HG02981 (cell line): ENCODE measurements around the gene MFN1.

ENCODE experiments used
- ATAC-seq: cut with Tn5 transposase; IDR thresholded peaks from one replicate; pipeline ENCODE4 v1.9.1; 2021; ENCODE audit warnings: mild to moderate bottlenecking, moderate library complexity; ENCODE audit not compliant: unreplicated experiment

MFN1 gene

DNA sequence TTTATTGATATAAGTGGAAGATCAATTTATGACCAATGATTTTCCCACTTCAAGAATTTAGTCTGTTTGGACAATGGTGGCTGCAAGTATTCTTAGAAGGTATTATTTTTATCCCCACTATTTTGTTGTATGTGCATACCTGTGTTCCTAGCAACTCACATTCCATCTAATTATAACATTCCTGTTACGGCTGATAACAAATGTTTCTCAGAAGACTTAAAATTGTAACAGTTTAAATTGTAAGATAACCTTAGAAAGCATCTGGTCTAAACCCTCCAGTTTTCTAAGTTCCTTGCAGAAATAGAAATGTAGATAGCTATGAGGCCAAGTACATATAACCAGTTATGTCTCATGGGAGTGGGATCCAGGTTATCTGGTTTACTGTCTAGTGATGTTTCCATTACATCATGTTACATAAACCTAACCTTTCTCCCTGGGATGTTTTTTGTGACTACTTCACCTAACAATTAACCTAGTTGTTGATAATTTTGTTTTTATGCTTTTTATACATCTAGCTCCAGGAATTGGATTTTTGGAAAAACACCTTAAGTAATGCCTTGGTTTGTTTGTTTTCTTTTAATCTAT, 11.1 kb upstream of the MFN1 start:
- no peak for ATAC-seq

DNA sequence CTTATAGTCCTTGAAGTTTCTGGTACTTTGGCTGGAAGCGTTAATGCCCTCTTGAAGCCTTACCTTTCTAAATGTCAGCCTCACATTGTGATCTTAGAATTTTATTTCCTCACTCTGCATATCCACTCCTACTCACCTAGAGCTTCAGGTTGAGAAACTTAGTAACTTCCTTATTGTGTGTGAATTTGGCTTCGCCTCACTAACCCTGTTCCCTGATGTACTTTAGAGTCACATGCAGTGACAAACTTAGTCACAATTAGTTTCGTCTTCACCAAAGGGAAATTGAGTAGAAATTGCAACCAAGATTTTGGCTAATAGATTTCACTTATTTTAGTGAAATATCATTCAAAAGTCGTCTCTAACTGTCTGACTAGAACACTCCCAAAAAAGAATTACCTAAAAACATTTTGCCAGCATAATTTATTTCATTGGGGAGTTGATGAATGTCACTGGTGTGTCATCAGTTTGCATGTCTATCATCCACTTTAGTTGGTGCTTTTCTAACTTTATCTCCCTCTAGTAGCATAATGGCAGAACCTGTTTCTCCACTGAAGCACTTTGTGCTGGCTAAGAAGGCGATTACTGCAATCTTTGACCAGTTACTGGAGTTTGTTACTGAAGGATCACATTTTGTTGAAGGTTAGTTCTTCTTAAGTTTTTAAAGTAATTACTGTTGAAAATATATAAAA, 960 bp downstream of the MFN1 start:
- ATAC-seq: peak; percentile 42

DNA sequence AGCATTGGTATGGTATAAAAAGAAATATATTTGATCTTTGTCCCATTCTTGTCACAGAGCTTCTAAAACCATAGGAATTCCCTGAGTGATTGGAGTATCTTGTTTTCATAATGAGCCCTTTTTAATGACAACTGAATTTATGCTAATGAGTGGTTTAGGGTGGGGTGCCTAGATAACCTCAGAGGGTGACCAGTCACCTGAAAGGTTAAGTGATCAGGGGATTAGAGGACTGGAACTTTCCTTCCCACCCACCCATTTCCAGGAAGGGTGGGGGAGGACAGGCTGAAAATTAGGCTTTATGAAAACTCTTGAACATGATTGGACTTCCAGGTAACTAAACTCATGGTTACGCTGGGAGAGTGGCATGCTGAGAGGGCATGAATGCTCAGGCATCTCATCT, 8.5 kb downstream of the MFN1 start:
- ATAC-seq: no peak

DNA sequence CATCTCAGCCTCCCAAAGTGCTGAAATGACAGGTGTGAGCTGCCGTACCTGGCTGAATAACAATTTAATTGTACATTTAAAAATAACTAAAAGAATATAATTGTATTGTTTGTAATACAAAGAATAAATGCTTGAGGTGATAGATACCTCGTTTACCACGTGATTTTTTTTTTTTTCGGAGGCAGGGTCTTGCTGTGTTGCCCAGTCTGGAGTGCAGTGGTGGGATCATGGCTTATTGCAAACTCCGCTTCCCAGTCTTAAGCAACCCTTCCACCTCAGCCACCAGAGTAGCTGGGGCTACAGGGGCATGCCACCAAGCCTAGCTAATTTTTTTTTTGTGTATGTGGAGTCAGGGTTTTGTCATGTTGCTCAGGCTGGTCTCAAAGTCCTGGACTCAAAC, 15.8 kb downstream of the MFN1 start:
- no peak for ATAC-seq

DNA sequence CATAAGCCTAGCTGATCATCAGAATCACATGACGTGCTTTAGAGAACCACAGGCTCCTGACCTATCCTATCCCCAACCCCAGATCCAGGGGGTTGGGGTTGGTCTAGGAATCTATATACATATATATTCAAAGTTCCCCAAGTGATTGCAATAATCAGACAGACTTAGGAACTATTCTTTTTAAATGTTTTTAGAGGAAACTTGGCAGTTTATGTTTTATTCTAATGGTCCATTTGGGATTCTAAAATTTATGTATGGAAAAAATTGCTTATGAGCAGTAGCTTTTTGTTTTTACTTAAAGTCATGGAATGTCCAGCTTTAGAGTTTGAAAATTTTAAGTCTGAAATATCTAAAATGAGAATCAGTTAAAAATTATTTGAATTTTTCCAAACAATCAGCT, 22.1 kb downstream of the MFN1 start:
- no peak for ATAC-seq

DNA sequence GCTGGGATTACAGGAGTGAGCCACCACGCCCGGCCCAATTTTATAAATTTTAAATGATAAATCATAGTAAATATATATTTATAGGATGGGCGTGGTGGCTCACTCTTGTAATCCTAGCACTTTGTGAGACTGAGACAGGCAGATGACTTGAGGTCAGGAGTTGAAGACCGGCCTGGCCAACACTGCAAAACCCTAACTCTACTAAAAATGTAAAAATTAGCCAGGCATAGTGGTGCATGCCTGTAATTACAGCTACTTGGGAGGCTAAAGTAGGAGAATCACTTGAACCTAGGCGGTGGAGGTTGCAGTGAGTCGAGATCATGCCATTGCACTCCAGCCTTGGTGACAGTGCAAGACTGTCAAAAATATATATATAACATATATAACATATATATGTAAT, 26.4 kb downstream of the MFN1 start:
- no peak for ATAC-seq

DNA sequence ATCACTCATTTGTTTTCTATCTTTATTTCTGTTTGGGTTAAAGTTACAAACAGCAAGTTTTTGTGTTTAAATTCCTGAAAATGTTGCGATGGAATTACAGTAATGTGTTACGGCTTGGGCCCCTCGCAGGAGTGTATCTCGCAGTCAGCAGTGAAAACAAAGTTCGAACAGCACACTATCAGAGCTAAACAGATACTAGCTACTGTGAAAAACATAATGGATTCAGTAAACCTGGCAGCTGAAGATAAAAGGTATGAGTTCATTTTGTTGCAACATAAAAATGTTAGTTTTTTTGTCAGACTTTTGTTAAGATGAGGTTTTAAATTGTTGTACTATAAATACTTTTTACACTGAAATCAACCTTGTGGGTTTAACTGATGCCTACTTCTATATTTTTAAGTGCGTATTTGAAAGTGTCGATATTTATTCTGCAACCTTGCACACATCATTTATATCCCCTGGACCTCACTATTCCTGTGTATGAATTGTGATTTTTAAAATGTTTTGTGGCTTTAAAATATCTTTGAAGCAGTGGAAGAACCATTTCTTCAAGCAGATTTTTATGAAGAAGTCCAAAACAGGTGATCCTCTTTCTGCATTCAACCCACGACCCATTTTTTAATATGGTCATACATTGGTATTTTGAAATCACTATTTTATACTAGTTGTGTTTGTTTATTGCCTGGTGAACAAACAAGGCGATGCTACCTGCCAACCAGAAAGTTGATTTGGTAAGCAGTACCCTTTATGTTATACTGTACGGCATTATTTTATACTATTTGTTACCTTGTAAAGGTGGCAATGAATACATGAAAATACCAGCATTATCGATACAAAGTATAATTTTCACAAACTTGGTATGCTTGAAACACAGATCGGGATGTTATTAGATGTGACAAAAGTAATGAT, 27.8 kb downstream of the MFN1 start:
- no peak for ATAC-seq

DNA sequence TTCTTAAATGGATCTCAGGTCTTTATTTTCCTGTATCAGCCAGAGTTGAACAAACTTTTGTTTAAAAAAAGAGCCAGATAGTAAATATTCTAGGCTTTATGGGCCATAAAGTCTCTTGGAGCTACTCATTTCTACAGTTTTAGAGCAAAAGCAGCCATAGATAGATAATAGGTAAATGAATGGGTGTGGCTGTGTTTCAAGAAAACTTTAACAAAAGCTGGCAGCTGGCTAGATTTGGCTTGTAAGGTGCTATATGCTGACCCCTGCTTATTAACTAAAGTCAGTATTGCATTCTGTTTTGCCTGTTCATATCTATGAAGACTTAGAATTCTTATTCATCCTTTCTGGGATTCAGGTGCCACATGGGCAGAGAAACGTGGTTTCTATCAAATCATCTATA, 29.0 kb downstream of the MFN1 start:
- no peak for ATAC-seq

DNA sequence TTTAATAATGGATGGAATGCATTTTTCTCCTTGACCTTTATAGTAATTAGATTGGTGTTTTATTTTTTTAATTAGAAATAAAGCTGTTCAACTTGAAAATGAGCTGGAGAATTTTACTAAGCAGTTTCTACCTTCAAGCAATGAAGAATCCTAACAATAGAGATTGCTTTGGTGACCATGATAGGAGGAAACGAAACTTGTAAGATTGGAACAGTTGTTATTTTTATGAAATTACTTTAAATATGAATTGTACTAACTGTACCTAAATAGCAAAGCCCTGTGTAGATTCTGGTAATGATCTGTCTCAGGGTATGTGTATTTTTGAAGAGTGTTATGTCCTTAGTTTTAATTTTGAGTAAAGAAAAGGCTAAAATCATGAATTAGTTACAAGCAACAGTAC, 44.4 kb downstream of the MFN1 start:
- no peak for ATAC-seq

DNA sequence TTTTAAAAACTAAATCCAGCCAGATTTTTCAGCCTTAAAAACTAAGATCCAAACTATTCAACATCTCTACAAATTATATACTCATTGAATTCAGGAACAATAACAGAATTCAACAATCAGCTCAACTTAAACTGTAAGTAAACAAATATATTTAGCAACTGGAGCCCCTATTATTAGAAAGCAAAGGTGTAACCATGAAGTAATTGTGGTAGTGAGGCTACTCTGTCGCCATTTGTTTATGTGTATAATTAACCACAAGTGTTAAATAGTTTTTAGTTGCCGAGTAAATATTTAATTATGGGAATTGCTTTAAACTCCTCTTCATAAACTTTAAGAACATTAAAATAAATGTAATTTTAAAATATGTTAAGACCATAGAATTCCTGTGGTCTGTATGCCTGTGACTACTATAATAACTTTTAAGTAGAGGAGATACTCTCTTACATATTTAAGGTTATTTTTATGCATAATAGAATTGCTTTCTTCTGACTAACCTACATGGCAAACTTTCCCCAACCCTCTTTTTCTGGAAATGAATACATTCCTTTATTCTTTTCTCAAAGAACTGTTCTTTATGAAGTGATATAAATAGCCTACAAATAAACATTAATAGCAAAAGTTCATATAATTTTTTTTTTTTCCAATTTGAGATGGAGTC, 51.2 kb downstream of the MFN1 start:
- no peak for ATAC-seq

DNA sequence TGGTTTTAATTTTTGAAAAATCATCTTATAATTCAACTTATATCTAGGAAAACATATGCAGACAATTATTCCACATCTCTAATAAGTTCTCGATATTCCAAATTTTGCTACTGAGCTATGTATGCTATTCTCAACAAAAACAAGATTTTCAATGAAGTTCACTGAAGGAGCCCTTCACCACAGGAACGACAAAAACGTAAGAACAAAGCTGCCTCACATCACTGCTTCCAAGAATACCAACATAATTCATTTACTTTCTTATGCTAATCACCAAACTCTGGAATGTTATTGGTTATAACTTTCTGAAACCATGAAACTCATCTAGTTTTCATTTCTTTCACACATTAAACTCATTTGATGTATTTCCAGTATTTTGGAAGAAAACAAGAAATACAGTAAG, 54.1 kb downstream of the MFN1 start:
- ATAC-seq: no peak

DNA sequence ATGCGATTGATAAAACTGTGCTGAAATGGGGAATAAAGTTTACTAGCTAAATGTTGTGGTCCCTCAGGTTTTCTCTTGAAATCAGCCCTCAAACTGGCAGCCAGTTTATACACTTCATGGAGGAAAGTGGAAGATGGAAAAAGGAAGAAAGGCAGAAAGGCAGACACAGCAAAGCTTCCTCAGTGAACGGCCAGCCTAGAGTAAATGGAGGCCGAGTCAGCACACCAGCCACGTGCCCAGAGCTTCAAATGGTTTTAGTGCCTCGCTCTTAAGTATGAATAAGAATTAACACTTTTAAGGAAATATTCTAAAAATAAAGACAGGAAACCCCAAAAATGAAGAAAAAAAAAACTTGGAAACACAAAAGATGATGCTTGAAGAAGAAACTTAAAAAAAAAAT, 55.5 kb downstream of the MFN1 start:
- ATAC-seq: no peak

DNA sequence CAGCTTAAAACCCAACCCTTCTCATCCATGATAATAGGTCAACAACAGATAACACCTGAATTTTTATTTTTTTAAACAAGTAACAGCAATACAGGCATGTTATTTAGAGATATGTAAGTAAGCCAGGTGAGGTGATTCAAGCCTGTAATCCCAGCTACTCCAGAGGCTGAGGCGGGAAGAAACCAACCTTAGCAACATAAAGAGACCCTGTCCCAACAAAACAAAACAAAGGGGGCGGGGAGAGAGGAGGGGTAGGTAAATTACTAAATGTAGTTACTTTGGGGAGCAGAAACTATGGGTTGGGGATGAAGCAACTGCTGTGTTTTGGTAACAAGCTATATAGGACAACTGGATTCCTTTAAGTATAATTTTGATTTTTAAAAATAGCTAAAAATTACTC, 56.8 kb downstream of the MFN1 start:
- ATAC-seq: no peak

DNA sequence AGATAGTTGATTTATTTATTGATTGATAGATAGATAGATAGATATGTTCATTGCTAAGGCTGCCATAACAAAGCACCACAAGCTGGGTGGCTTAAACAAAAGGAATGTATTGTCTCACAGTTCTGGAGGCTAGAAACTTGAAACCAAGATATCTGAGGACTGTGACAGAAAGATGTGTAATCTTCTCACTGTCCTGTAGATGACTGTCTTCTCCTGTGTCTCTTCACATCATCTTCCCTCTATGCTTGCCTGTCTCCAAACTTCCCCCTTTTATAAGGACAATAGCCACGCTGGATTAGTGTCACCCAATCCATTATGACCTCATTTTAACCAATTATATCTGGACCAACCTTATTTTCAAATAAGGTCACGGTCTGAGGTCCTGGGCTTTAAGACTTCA, 62.8 kb downstream of the MFN1 start:
- no peak for ATAC-seq

DNA sequence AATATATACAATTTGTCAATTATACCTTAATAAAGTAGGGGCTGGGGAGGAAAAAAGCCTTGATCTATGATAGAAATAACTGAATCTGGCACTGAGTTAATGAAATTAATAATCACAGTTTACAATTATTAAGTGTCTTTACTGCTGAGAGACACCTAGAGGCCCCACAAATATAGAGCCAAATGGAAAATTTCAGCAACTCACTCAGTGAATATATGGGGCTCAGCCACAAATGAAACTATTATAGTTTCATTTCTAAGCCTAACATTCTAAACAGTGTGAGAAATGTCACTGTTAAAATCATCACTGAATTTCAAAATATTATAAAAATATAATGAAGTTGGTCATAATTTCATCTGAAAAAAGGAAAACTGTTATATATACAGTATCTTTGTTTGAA, 63.5 kb downstream of the MFN1 start:
- ATAC-seq: peak; percentile 59

DNA sequence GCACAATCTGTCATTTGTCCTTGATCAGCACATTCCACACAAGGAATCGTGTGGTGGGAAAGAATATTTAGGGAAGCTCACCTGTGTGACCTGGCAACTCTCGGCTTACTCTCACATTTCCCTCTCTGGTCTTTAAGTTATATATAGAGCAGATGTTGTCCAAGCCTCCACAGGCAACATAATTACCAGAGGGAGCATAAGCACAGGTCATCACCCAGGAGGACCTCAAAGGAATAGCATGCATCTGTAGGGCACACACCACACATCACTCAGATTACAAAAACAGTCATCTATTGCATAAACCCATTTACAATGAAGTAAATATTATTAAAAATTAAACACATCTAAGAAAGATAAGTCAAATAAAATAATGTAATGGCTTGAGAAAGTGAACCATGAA, 67.3 kb downstream of the MFN1 start:
- no peak for ATAC-seq

DNA sequence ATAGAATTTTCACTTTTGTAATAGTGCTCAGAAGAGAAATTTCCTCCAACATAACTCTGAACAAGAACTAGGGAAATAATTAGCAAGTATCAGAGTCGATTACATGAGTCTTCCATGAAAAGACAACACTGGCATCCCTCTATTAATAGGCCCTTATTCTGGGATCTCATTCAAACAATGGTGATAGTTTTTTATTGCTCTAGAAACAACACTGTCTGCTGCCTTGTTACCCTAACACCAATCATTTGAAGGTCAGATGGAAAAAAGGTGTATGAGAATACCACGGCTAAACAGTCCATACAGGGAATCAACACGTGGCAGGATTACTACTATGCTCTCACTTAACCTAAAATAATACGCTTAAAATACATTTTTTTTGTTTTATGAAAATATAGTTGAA, 67.9 kb downstream of the MFN1 start:
- no peak for ATAC-seq

DNA sequence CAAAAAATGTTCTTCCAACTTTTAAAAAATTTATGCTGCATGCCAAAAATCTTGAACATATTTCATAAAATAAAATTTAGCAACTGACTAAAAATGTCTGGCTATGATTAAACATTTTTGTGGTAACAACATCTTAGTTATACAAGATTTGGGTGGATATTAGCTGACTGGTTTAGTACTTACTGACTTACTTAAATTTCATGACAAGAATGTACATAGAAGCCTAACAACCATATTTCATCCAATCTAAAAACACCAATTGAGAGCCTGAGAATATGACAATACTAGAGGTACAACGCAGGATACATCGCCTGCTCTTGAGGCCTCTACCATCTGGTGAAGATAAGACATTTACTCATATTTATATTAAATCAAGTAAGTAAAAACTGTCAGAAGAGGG, 69.2 kb downstream of the MFN1 start:
- no peak for ATAC-seq

DNA sequence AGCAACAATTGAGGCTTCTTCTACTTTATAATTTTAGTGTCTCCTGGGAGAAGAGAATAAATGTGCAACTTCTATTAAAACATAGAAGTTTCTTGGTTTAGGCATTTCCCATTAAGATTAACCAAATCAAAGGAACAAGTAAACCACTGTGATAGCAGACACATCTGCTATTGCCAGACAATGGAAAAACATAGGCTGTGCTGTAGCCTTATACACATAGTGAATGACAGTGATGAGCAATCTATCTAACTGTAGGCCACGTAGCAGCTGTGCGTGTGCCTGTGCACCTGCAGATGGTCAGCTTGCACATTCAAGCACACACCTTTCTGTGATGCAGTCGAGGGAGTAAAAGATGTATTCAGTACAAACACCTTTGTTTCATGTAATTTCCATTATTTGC, 71.1 kb downstream of the MFN1 start:
- no peak for ATAC-seq

DNA sequence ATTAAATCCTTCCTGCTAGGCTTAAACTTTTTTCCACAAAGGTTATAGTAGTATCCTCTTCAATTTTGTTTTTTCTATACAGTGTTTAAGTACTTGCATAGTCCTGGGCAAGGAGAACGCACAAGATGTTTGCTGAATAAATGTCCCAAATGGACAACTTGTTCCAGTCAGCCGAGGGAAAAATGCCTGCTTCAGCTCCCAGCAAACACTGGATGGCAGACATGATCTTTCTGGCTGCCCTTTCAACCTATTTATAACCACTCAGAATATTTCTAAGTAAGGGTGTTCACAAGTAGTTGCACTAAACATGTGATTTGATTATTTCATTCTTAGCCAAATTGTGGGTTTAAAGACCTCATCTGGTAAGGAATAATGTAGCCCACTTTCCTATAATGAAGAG, 74.0 kb downstream of the MFN1 start:
- no peak for ATAC-seq

DNA sequence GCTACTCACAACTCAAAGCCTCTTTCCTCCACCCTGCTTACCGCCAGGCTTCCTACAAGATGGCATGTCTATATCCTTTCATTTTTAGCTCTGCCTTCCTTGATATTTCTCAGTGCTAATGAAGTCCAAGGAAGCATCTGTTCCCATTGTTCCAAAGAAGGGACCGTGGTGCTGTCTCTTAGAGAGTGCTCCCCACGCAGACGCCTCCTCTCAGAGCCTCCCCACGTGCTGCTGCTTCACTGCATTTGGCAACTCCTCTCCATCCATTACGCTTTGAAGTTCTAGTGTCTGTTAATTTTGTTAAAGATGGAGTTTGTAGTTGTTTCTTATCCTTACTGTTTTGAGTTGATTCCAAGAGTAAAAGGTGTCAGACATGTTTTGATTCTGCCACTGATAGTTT, 77.6 kb downstream of the MFN1 start:
- ATAC-seq: no peak
